H7 (cell line): ENCODE results near the gene CD300E. TPM values are rescaled to one million over a fixed set of nuclear protein-coding genes. Genes with fewer than 3 reads are reported as not detected.
"Not testable (repeated sequence)": the region's sequence is repeated elsewhere in the genome, so short reads cannot be mapped to it uniquely, and the experiment has no call there.

Source experiments
- DNase-seq: peaks from one replicate; pipeline ENCODE4 v3.0.0; 2012
- H3K27me3 ChIP-seq: 2 replicates; pipeline ENCODE4 v1.6.0; 2011; ENCODE audit warnings: mild to moderate bottlenecking, low read length; ENCODE audit not compliant: control insufficient read depth, insufficient read depth
- H3K36me3 ChIP-seq: replicated peaks from 2 replicates; pipeline ENCODE4 v1.5.1; 2011; ENCODE audit warnings: low read length; ENCODE audit not compliant: control insufficient read depth, insufficient read depth
- H3K4me3 ChIP-seq: 2 replicates; pipeline ENCODE4 v1.5.1; 2011; ENCODE audit warnings: low read depth, mild to moderate bottlenecking, control low read depth, low read length, moderate library complexity; ENCODE audit not compliant: insufficient read depth
- total RNA-seq: library from RNA; depleted of rRNA; stranded (reverse); fragments of >200 nt; shearing (Covaris generic); gene quantifications from 2 replicates; pipeline ENCODE4 v1.2.3, GENCODE V29; 2014

The CD300E gene
- total RNA-seq, 1 experiment from 2014 or later, result 0.03 TPM

- Histone ChIP-seq H3K4me3 (no peak overlapping the region), H3K36me3 (no peaks in the 10 kb centered on the region), H3K27me3 (no peaks in the 10 kb centered on the region)
- DNase-seq, result no peak
Observed at GRCh38 chr17:74599023-74599399, 24.5 kb downstream of the CD300E start.

- no peaks in the 10 kb centered on the region for H3K36me3 ChIP-seq
- no peaks in the 10 kb centered on the region for H3K27me3 ChIP-seq
- H3K4me3 ChIP-seq, result no peak overlapping the region
- DNase-seq, result no peak
Observed at GRCh38 chr17:74598346-74599022, 25.1 kb downstream of the CD300E start.

GRCh38 chr17:74597069-74597790, 26.3 kb downstream of the CD300E start:
- H3K36me3 ChIP-seq, result no peaks in the 10 kb centered on the region
- DNase-seq, result no peak
- no peak overlapping the region for H3K4me3 ChIP-seq
- H3K27me3 ChIP-seq, result no peaks in the 10 kb centered on the region; the same call in 1 of the 2 replicates

GRCh38 chr17:74595037-74595750, 28.3 kb downstream of the CD300E start:
- Histone ChIP-seq H3K4me3 (no peak overlapping the region), H3K27me3 (no peaks in the 10 kb centered on the region; the same call in 1 of the 2 replicates), H3K36me3 (no peaks in the 10 kb centered on the region)
- DNase-seq, result no peak

GRCh38 chr17:74592087-74592990, 31.2 kb downstream of the CD300E start, which contains the start of gene CD300LD:
TSS of gene CD300LD (minus strand) at chr17:74592283. CDS start at chr17:74592202, 81 bp downstream.
- no peaks in the 10 kb centered on the region; the same call in 1 of the 2 replicates for H3K27me3 ChIP-seq
- H3K36me3 ChIP-seq, result no peaks in the 10 kb centered on the region
- no peak within 1 kb of the TSS for H3K4me3 ChIP-seq
- DNase-seq, result no peak

GRCh38 chr17:74591503-74591902, 32.0 kb downstream of the CD300E start:
- no peaks in the 10 kb centered on the region for H3K36me3 ChIP-seq
- H3K27me3 ChIP-seq, result no peaks in the 10 kb centered on the region; the same call in 1 of the 2 replicates
- H3K4me3 ChIP-seq, result no peak overlapping the region

GRCh38 chr17:74585711-74586110, 37.8 kb downstream of the CD300E start:
- DNase-seq, result no peak

More at GRCh38 chr17:74591503-74591902, 32.0 kb downstream of the CD300E start:
- no peak for DNase-seq

GRCh38 chr17:74584292-74585060, 39.1 kb downstream of the CD300E start:
- H3K4me3 ChIP-seq, result no peak overlapping the region
- DNase-seq, result no peak
- H3K36me3 ChIP-seq, result no peaks in the 10 kb centered on the region
- H3K27me3 ChIP-seq, result no peaks in the 10 kb centered on the region

More at GRCh38 chr17:74585711-74586110, 37.8 kb downstream of the CD300E start:
- H3K36me3 ChIP-seq, result no peaks in the 10 kb centered on the region
- H3K4me3 ChIP-seq, result no peak overlapping the region
- H3K27me3 ChIP-seq, result no peaks in the 10 kb centered on the region

GRCh38 chr17:74582633-74583032, 40.9 kb downstream of the CD300E start:
- DNase-seq, result no peak
- no peaks in the 10 kb centered on the region for H3K27me3 ChIP-seq

GRCh38 chr17:74579900-74580299, 43.6 kb downstream of the CD300E start:
- no peak for DNase-seq
- H3K27me3 ChIP-seq, result no peaks in the 10 kb centered on the region
- H3K4me3 ChIP-seq, result no peak overlapping the region
- no peaks in the 10 kb centered on the region for H3K36me3 ChIP-seq

More at GRCh38 chr17:74582633-74583032, 40.9 kb downstream of the CD300E start:
- Histone ChIP-seq H3K36me3 (no peaks in the 10 kb centered on the region), H3K4me3 (no peak overlapping the region)

- H3K27me3 ChIP-seq, result no peaks in the 10 kb centered on the region
- DNase-seq, result no peak
- H3K36me3 ChIP-seq, result no peaks in the 10 kb centered on the region
- H3K4me3 ChIP-seq, result no peak overlapping the region
Observed at GRCh38 chr17:74578979-74579378, 44.6 kb downstream of the CD300E start.

GRCh38 chr17:74574489-74575142, 48.9 kb downstream of the CD300E start:
- no peak overlapping the region for H3K4me3 ChIP-seq
- H3K36me3 ChIP-seq, result no peaks in the 10 kb centered on the region
- DNase-seq, result no peak
- no peaks in the 10 kb centered on the region for H3K27me3 ChIP-seq

- DNase-seq, H3K36me3 ChIP-seq, H3K27me3 ChIP-seq, H3K4me3 ChIP-seq: not testable (repeated sequence)
Observed at GRCh38 chr17:74573635-74574034, 49.9 kb downstream of the CD300E start.
